H1 (cell line): ENCODE results near the gene TMEM40. TPM values are rescaled to one million over a fixed set of nuclear protein-coding genes. Genes with fewer than 3 reads are reported as not detected.

ENCODE experiments used
- CTCF ChIA-PET: fragments of 300-600 bp; sonication (Branson Sonifier 250); formaldehyde crosslinking; loops from one replicate; lab custom pipeline; 2021; ENCODE audit not compliant: partially characterized antibody; lab: Charles Lee
- POLR2A ChIA-PET: fragments of 300-600 bp; sonication (Branson Sonifier 250); formaldehyde crosslinking; loops from one replicate; lab custom pipeline; 2021; ENCODE audit warnings: inconsistent platforms; ENCODE audit not compliant: partially characterized antibody; lab: Charles Lee
- DNase-seq, 2 experiments: peaks; one replicate each; pipeline versions ENCODE4 v3.0.0 to v3.0.0-alpha.2; 2010 to 2022; ENCODE audit warnings: low spot score in 2 of 2, low read depth in 1 of 2, mixed read lengths in 1 of 2
- FAIRE-seq: peaks from 2 replicates; lab custom pipeline; 2011; peaks lifted over from hg19 to GRCh38; lab: Jason Lieb, UNC
- H2AFZ ChIP-seq: 2 replicates; pipeline ENCODE4 v1.8.1; 2012; ENCODE audit warnings: low read length, inconsistent platforms
- H2AK5ac ChIP-seq: 2 replicates; pipeline ENCODE4 v1.6.1; 2013; ENCODE audit warnings: low read depth, low read length
- H2BK120ac ChIP-seq: replicated peaks from 2 replicates; pipeline ENCODE3; 2013; ENCODE audit warnings: low read depth, low read length, inconsistent platforms
- H2BK12ac ChIP-seq: 2 replicates; pipeline ENCODE4 v1.6.1; 2013; ENCODE audit warnings: low read depth, low read length
- H2BK15ac ChIP-seq: 2 replicates; pipeline ENCODE4 v1.6.1; 2013; ENCODE audit warnings: low read length
- H2BK20ac ChIP-seq: 2 replicates; pipeline ENCODE4 v1.6.1; 2013; ENCODE audit warnings: low read length
- H2BK5ac ChIP-seq: 2 replicates; pipeline ENCODE4 v1.6.1; 2013; ENCODE audit warnings: low read depth, low read length
- H3K14ac ChIP-seq: 2 replicates; pipeline ENCODE4 v1.6.1; 2013; ENCODE audit warnings: inconsistent platforms; ENCODE audit not compliant: insufficient read length
- H3K18ac ChIP-seq: 2 replicates; pipeline ENCODE4 v1.6.1; 2013; ENCODE audit warnings: low read length; ENCODE audit errors: extremely low read depth
- H3K23ac ChIP-seq: 2 replicates; pipeline ENCODE4 v1.6.1; 2013; ENCODE audit warnings: inconsistent platforms; ENCODE audit not compliant: insufficient read length
- H3K23me2 ChIP-seq: 2 replicates; pipeline ENCODE4 v1.6.1; 2013; ENCODE audit warnings: low read depth, low read length
- H3K27ac ChIP-seq: 2 replicates; pipeline ENCODE4 v1.6.1; 2011; ENCODE audit warnings: low read depth, low read length, inconsistent platforms
- H3K27me3 ChIP-seq, 4 experiments: replicated peaks in 1 of 4; 1 replicate in 1 of 4; 2 replicates in 3 of 4; pipeline versions ENCODE4 v1.6.1 to v1.8.1; 2011 to 2013; ENCODE audit warnings: low read length in 3 of 4, mild to moderate bottlenecking in 3 of 4, inconsistent platforms in 2 of 4, mixed read lengths in 2 of 4, moderate library complexity in 1 of 4; ENCODE audit not compliant: control insufficient read depth in 3 of 4, insufficient read depth in 3 of 4; ENCODE audit errors: extremely low read depth in 1 of 4
- H3K36me3 ChIP-seq, 4 experiments: 2 replicates each; pipeline versions ENCODE4 v1.6.1 to v1.8.1; 2011 to 2013; ENCODE audit warnings: mild to moderate bottlenecking in 4 of 4, low read length in 3 of 4, moderate library complexity in 2 of 4, control low read depth in 1 of 4, inconsistent platforms in 1 of 4; ENCODE audit not compliant: insufficient read depth in 4 of 4, control insufficient read depth in 2 of 4
- H3K4ac ChIP-seq: replicated peaks from 2 replicates; pipeline ENCODE3; 2013; ENCODE audit warnings: low read length, low read depth, mixed read lengths, inconsistent platforms; ENCODE audit not compliant: insufficient read length
- H3K4me1 ChIP-seq, 4 experiments: replicated peaks in 1 of 4; 1 replicate in 1 of 4; 2 replicates in 3 of 4; pipeline versions ENCODE4 v1.6.1 to v1.8.1; 2011 to 2013; ENCODE audit warnings: low read length in 3 of 4, inconsistent platforms in 2 of 4, mixed read lengths in 1 of 4; ENCODE audit not compliant: insufficient read depth in 4 of 4, control insufficient read depth in 3 of 4
- H3K4me2 ChIP-seq, 2 experiments: 2 replicates each; pipeline versions ENCODE4 v1.6.1 to v1.8.1; 2011 to 2013; ENCODE audit warnings: low read depth in 2 of 2, low read length in 2 of 2, control low read depth in 1 of 2, inconsistent platforms in 1 of 2, mild to moderate bottlenecking in 1 of 2; ENCODE audit not compliant: insufficient read depth in 1 of 2
- H3K4me3 ChIP-seq, 4 experiments: fragments of 200-600, 300-600 bp in 1 of 4; sonication (generic), shearing (Covaris generic), sonication (Bioruptor Twin) in 1 of 4; 2 replicates each; pipeline versions ENCODE4 v1.5.1 to v1.8.1; 2011 to 2016; ENCODE audit warnings: low read length in 4 of 4, low read depth in 3 of 4, control low read depth in 2 of 4, inconsistent platforms in 2 of 4, mild to moderate bottlenecking in 2 of 4, mixed read lengths in 1 of 4, moderate library complexity in 1 of 4; ENCODE audit not compliant: insufficient read depth in 2 of 4; ENCODE audit errors: extremely low read depth in 1 of 4
- H3K56ac ChIP-seq: replicated peaks from 2 replicates; pipeline ENCODE3; 2013; ENCODE audit warnings: low read depth, mild to moderate bottlenecking, mixed read lengths, low read length, inconsistent platforms; ENCODE audit not compliant: insufficient read length
- H3K79me1 ChIP-seq: 2 replicates; pipeline ENCODE4 v1.6.1; 2013; ENCODE audit warnings: low read depth, low read length, control low read depth
- H3K79me2 ChIP-seq, 2 experiments: 2 replicates each; pipeline versions ENCODE4 v1.6.1 to v1.8.1; 2012 to 2013; ENCODE audit warnings: low read length in 2 of 2, mild to moderate bottlenecking in 2 of 2, inconsistent platforms in 1 of 2; ENCODE audit not compliant: insufficient read depth in 2 of 2, control insufficient read depth in 1 of 2
- H3K9ac ChIP-seq, 4 experiments: replicated peaks in 1 of 4; 1 replicate in 1 of 4; 2 replicates in 3 of 4; pipeline versions ENCODE4 v1.6.1 to v1.8.1; 2011 to 2013; ENCODE audit warnings: low read depth in 3 of 4, low read length in 3 of 4, control low read depth in 2 of 4, mild to moderate bottlenecking in 2 of 4, moderate library complexity in 2 of 4, inconsistent platforms in 1 of 4; ENCODE audit errors: extremely low read depth in 1 of 4
- H3K9me3 ChIP-seq, 2 experiments: 2 replicates each; pipeline versions ENCODE4 v1.6.1 to v1.8.1; 2012 to 2013; ENCODE audit warnings: mild to moderate bottlenecking in 2 of 2, moderate library complexity in 2 of 2, control low read depth in 1 of 2, inconsistent platforms in 1 of 2, low read depth in 1 of 2, low read length in 1 of 2, mixed read lengths in 1 of 2; ENCODE audit not compliant: insufficient read depth in 2 of 2
- H4K20me1 ChIP-seq, 2 experiments: replicated peaks in 1 of 2; 2 replicates each; pipeline versions ENCODE3 to v1.8.1; 2011 to 2013; ENCODE audit warnings: inconsistent platforms in 2 of 2, low read length in 2 of 2, mild to moderate bottlenecking in 1 of 2; ENCODE audit not compliant: insufficient read depth in 2 of 2, control insufficient read depth in 1 of 2
- H4K5ac ChIP-seq: 2 replicates; pipeline ENCODE4 v1.6.1; 2013; ENCODE audit warnings: low read length, low read depth, mixed read lengths, inconsistent platforms; ENCODE audit not compliant: insufficient read length
- H4K8ac ChIP-seq: 2 replicates; pipeline ENCODE4 v1.8.0; 2013; ENCODE audit warnings: mild to moderate bottlenecking, moderate library complexity, low read length, inconsistent platforms; ENCODE audit not compliant: insufficient read depth; ENCODE audit errors: extremely low read depth
- H4K91ac ChIP-seq: replicated peaks from 2 replicates; pipeline ENCODE3; 2013; ENCODE audit warnings: low read length, mixed read lengths, inconsistent platforms; ENCODE audit not compliant: insufficient read length
- ASH2L ChIP-seq: fragments of 200-600, 300-600 bp; sonication (generic); IDR thresholded peaks from one replicate; pipeline ENCODE4 v1.7.1; 2017; ENCODE audit warnings: low read length
- BRCA1 ChIP-seq: IDR thresholded peaks from 2 replicates; pipeline ENCODE4 v1.6.1; 2012; ENCODE audit warnings: low read depth, low read length, improper control_type of control experiment
- CBX5 ChIP-seq: fragments of 300-800, 300-1000 bp; sonication (generic); IDR thresholded peaks from 2 replicates; pipeline ENCODE4 v1.7.1; 2016; ENCODE audit warnings: antibody characterized with exemption, low read length, low read depth
- CEBPB ChIP-seq: IDR thresholded peaks from 2 replicates; pipeline ENCODE4 v1.6.1; 2012; ENCODE audit warnings: low read depth, low read length
- CHD1 ChIP-seq: IDR thresholded peaks from 2 replicates; pipeline ENCODE4 v1.6.1; 2012; ENCODE audit warnings: low read depth, low read length, improper control_type of control experiment
- CTBP2 ChIP-seq: IDR thresholded peaks from 2 replicates; pipeline ENCODE4 v1.7.0; 2011; ENCODE audit warnings: borderline replicate concordance, mild to moderate bottlenecking, moderate library complexity, mixed read lengths, low read length; ENCODE audit not compliant: insufficient read depth, insufficient read length
- MAFK ChIP-seq: IDR thresholded peaks from 2 replicates; pipeline ENCODE4 v1.6.1; 2012; ENCODE audit warnings: low read depth, mild to moderate bottlenecking, improper control_type of control experiment, low read length
- PHF8 ChIP-seq: fragments of 200-600 bp; sonication (generic); conservative IDR thresholded peaks from 2 replicates; pipeline ENCODE4 v1.7.1; 2012; ENCODE audit warnings: low read depth, mild to moderate bottlenecking, inconsistent platforms, low read length, moderate library complexity
- POLR2AphosphoS5 ChIP-seq: IDR thresholded peaks from 2 replicates; pipeline ENCODE4 v1.6.1; 2011; ENCODE audit warnings: low read depth, low read length
- RBBP5 ChIP-seq: IDR thresholded peaks from 2 replicates; pipeline ENCODE4 v1.7.1; 2012; ENCODE audit warnings: low read depth, mild to moderate bottlenecking, inconsistent platforms, low read length, moderate library complexity, borderline replicate concordance
- TEAD4 ChIP-seq: IDR thresholded peaks from 2 replicates; pipeline ENCODE4 v1.6.1; 2012; ENCODE audit warnings: low read depth, low read length, inconsistent platforms, mixed read lengths
- YY1 ChIP-seq: IDR thresholded peaks from 2 replicates; pipeline ENCODE4 v1.6.1; 2011; ENCODE audit warnings: low read depth, mild to moderate bottlenecking, low read length
- WGBS, 2 experiments: shearing (Covaris generic) in 1 of 2; methylation state at CpG; one replicate each; pipeline versions ENCODE4 v1.1.6 to v1.1.7; 2013 to 2015; ENCODE audit warnings: low lambda C conversion rate in 2 of 2, mixed read lengths in 2 of 2, inconsistent platforms in 1 of 2, low coverage in 1 of 2, missing lambda C conversion rate in 1 of 2; ENCODE audit not compliant: insufficient replicate concordance in 2 of 2, insufficient coverage in 1 of 2, insufficient read length in 1 of 2; ENCODE audit errors: extremely low coverage in 1 of 2, missing lambda C conversion rate in 1 of 2; 5-methylcytosine and 5-hydroxymethylcytosine counted together
- polyA plus RNA-seq, 7 experiments: library from polyadenylated mRNA; depleted of rRNA in 3 of 7; stranded (reverse) in 5 of 7; unstranded in 2 of 7; fragments of >200 nt in 5 of 7; fragments of 200-250 nt in 2 of 7; gene quantifications; 1 replicate in 5 of 7; 2 replicates in 1 of 7; 4 replicates in 1 of 7; pipeline versions ENCODE4 v1.2.1 to v1.2.3, GENCODE V29; 2011 to 2013; ENCODE audit warnings: missing spikeins in 2 of 7, mixed read lengths in 2 of 7
- total RNA-seq: library from RNA; stranded (reverse); fragmentation: NEBNext Ultra II Directional; extraction: Animal tissue kit (Norgen Biotek cat#: 25700); gene quantifications from 2 replicates; pipeline ENCODE4 v1.2.1, GENCODE V29; 2021
- TF ChIP-seq, protein P1 (sequence below): IDR thresholded peaks from 2 replicates; pipeline ENCODE4 v1.6.1; 2012; ENCODE audit warnings: inconsistent platforms

The TMEM40 gene
- total and polyA plus RNA-seq, 2 of the 8 experiments (the other 6 are each of a cell fraction or from before 2014, with no cell fraction given), result 0.18 TPM; not detected in 1

DNA sequence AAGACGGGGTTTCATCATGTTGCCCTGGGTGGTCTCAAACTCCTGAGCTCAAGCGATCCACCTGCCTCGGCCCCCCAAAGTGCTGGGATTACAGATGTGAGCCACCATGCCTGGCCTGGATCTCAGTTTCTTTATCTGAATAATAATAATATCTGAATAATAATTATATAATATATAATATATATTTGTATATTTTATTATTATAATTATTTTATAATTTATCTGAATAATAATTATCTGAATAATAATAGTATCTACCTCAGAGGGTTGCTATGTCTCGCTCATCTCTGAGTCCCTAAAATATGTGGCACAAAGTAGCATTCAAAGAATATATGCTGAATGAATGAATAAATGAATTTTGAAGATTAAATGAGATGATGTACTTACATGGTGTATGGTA, 44.8 kb downstream of the TMEM40 start:
- 93% methylated on average over 4 of the region's 4 CpGs; no CpG with 5 or more reads in 1 of the 2 experiments for WGBS, 2 experiments
- Histone ChIP-seq H3K56ac (no peak overlapping the region), H3K23me2 (no peaks in the 10 kb centered on the region), H2AK5ac (no peak overlapping the region), H3K36me3 (no peaks in the 10 kb centered on the region), H2BK15ac (no peak overlapping the region), H2BK20ac (no peak overlapping the region), H3K4me1 (peaks cover 0 to 4% (median 0%) of the 10 kb centered on the region in 4 experiments; a peak in 2 of 7 replicates), H3K4me3 (no peak overlapping the region), H2BK5ac (no peak overlapping the region), H3K14ac (no peak overlapping the region), H2BK120ac (no peak overlapping the region), H3K27ac (no peak overlapping the region), H3K79me2 (no peaks in the 10 kb centered on the region), H2BK12ac (no peak overlapping the region), H3K9ac (no peak overlapping the region), H4K91ac (no peak overlapping the region), H3K4me2 (no peak overlapping the region), H3K4ac (no peak overlapping the region), H3K79me1 (no peaks in the 10 kb centered on the region)
- CTCF ChIA-PET, result no interaction called here
- POLR2A ChIA-PET, result no interaction called here
- TF ChIP-seq RBBP5 (no peak), CHD1 (no peak), PHF8 (no peak), CBX5 (no peak), POLR2AphosphoS5 (no peak), YY1 (no peak), BRCA1 (no peak), MAFK (no peak), CEBPB (no peak), ASH2L (no peak), CTBP2 (no peak), TEAD4 (no peak)
- TF ChIP-seq, protein P1, sequence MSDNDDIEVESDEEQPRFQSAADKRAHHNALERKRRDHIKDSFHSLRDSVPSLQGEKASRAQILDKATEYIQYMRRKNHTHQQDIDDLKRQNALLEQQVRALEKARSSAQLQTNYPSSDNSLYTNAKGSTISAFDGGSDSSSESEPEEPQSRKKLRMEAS, result no peak
- TF ChIP-seq, all 59 proteins: peak for 0
- H2AFZ ChIP-seq, result no peak overlapping the region
- no peak overlapping the region for H3K23ac ChIP-seq
- FAIRE-seq (no peak), DNase-seq (no peak)
- H4K20me1 ChIP-seq, result no peaks in the 10 kb centered on the region
- no peak overlapping the region for H4K5ac ChIP-seq
- no peaks in the 10 kb centered on the region for H3K9me3 ChIP-seq
- H3K27me3 ChIP-seq, result no peaks in the 10 kb centered on the region; a peak in 1 of 7 replicates
- no peak overlapping the region for H3K18ac ChIP-seq
- H4K8ac ChIP-seq, result no peak overlapping the region
